GM18861 (cell line): Measurements from ENCODE around the gene PTPRZ1.

Experiments used
- ATAC-seq: cut with Tn5 transposase; IDR thresholded peaks from one replicate; pipeline ENCODE4 v1.9.1; 2021; ENCODE audit not compliant: unreplicated experiment

Gene PTPRZ1

DNA sequence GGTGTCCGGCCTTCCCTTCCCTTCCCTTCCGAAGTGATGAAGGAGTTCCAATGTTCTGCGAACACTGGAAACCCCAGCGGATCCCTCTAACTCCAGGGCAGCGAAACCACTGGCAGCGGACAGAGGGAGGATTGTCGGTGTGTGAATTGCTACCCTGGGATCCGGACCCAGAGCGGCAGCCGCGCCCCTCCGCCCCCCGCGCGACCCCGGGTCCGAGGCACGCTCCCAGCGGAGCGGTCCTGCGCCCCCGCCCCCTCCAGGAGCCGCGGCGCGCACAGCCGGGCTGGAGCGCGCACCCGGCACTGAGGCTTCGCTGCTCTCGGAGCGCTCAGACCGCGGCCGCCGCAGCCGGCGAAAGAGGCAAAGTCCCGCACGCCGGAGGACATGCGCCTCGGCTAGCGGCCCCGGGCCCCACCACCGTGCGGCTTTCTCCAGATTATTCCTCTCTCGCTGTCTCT lies at the start of gene PTPRZ1:
PTPRZ1 (plus strand) TSS at position 331 of the 458 bp plus-strand sequence. CDS start 339 bp downstream, outside the sequence.
- no peak for ATAC-seq

- ATAC-seq = no peak
Measured at GRCh38 chr7:121824276-121824675, 48.7 kb upstream of the PTPRZ1 start.

GRCh38 chr7:121831351-121831750 lies 41.6 kb upstream of the PTPRZ1 start:
- no peak for ATAC-seq

GRCh38 chr7:121831801-121832200 lies 41.2 kb upstream of the PTPRZ1 start:
- ATAC-seq = no peak

GRCh38 chr7:121832347-121832746 lies 40.6 kb upstream of the PTPRZ1 start:
- ATAC-seq = no peak

- no peak for ATAC-seq
Measured at GRCh38 chr7:121833991-121834390, 39.0 kb upstream of the PTPRZ1 start.

- ATAC-seq = no peak
Measured at GRCh38 chr7:121837462-121837861, 35.5 kb upstream of the PTPRZ1 start.

DNA sequence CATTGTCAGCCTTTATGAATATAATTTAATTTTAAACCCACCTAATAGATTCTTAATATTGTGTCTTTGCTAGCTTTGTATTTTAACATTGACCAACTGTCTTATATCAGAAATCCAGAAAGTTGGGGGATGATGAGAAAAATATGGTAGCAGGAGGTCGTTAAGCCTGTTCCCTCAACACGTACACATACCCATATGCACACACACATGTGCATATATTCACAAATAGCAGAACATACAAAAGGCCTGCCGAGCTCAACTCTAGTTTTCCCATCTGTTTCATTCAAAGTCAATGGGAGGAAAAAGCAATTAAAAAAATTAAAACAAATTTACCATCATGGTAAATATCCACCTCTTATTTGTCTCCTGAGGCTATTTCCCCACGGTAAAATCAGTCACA lies 25.9 kb upstream of the PTPRZ1 start:
- no peak for ATAC-seq

GRCh38 chr7:121853307-121853706 lies 19.7 kb upstream of the PTPRZ1 start:
- ATAC-seq = no peak

DNA sequence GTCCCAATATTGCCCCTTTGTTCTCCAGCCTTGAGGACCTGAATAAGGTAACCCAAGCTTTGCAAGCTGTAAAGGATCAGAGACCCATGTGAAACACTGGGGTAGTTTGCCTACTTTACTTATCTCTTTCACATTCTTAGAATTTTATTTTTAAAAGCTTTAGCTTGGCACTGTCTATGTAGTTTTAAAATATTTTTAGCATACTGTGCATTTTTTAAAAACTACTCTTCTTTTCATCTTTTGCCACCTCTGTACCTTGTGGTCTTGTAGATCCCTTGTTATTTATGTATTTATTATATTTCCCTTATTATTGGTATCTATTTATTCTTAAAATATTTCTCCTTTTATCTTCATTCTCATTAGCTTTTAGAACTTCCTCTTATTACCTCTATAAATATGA lies 12.0 kb upstream of the PTPRZ1 start:
- ATAC-seq = no peak

DNA sequence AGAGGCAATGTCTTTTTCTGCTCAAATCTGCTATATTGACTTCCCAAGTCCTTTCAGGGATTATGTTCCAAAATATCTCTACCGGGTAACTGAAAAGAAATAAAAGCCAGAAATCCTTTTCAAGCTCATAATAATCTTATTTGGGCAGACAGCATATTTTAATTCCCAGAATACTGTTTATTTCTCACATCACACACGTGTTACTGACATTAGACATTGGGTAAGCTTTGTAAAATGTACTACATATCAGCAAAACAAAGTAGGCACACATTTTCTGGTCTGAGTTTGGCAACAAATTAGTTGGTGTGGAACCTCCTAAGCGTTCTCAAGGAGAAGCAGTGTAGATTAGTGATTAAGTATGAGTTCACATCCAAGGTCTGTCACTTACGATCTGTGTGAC lies 10.4 kb upstream of the PTPRZ1 start:
- ATAC-seq = no peak

DNA sequence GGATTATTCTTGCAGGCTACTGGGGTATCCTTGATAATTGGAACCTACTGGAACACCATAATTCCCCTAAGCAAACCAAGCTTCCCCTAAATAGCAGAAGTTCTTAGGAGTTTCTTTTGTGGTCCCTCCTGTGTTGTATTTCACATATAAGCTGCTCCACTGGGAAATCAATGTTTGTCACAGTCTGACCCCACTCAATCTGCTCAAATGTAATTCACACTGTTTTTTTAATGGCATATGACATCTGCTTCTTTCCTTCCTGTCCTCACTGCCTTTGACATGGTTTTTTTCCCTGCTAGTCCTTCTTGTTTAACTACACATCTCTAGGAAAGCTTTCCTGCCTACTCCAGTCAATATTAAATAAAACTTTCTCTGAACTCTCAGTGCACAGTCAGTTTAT lies 1.8 kb upstream of the PTPRZ1 start:
- no peak for ATAC-seq

DNA sequence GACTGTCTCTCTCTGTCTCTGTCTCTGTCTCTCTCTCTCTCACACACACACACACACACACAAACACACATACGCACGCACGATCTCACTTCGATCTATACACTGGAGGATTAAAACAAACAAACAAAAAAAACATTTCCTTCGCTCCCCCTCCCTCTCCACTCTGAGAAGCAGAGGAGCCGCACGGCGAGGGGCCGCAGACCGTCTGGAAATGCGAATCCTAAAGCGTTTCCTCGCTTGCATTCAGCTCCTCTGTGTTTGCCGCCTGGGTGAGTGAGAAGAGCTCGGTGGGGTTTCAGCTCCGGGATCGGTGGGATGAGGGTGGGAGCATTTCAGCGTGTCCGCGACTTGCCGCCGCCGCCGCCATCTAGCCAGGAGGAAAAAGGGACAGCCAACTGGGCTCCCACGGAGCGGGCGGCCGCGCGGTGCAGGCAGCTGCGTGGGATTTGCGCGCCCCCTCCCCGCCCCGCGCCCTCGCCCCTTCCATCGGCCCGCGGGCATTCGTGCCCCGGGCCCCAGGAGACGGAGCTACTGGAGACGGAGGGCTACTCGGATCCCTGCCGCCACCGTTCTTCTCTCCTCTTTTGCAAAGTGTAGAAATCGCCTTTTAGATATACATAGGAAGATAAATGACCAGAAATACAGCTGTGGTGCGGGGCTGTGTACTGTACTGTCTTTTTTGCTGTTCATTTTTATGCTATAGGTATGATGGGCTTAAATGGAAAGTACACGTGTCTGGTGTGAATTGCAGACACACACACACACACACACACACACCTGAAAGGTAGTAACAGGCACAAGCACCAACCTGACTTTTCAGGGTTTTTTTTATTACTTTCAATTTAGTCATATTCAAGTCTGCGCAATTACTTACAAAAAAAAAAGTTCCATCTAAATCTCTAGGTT lies 581 bp downstream of the PTPRZ1 start:
- ATAC-seq = no peak

DNA sequence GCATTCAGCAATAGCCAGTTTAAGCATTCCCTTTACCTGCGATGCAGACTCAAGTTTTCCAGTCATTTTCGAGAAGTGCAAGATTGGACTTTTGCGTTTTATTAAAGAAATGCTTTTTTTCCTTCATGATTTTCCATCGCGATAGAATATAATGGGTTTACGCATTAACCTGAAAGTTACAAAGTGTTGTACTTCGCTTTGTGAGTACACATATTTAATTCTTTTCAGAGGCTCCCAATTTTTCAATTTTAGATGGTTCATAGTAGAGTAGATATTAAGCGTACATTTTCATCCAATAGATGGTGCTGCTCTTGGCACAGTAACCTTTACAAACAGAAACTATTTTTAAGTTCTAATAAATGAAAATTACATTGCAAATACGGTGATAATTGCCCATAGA lies 1.3 kb downstream of the PTPRZ1 start:
- no peak for ATAC-seq

- no peak for ATAC-seq
Measured at GRCh38 chr7:121875203-121875602, 2.2 kb downstream of the PTPRZ1 start.

- no peak for ATAC-seq
Measured at GRCh38 chr7:121876656-121877500, 3.9 kb downstream of the PTPRZ1 start.

GRCh38 chr7:121878918-121879464 lies 6.0 kb downstream of the PTPRZ1 start:
- ATAC-seq = no peak

DNA sequence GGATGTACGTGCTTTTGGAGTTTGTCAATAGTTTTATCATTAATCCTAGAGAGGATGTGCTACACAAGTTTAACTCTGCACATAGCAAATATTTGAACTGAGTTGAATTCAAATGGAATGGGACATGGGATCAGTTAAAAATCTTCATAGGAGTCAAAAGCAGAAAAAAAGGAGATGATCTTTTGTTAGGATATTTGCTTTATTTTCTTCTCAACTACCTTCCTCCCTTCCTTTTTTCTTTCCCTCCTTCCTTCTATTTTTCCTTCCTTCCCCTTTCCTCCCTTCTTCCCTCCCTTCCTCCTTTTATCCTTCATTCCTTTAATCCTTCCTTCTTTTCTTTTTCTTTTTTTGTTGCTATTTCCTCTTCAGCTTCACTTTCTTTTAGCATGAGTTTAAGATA lies 6.6 kb downstream of the PTPRZ1 start:
- no peak for ATAC-seq

DNA sequence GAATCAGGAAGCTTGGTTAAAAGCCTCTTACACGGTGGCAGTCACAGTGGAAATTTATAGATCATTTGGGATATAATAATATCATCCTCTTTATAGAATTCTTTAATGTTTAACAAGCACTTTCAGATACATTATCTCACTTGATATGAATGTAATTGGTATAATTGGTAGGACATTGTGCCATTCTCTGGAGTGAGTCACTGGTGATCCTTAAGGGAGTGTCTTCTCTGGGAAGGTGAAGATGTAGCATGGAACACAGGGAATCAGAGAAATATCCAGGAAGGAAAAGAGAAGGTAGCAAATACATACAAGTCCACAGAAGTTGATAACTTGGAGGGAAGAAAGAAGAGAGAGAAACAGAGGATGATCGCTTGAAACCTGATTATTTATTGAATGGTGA lies 9.8 kb downstream of the PTPRZ1 start:
- ATAC-seq = no peak

DNA sequence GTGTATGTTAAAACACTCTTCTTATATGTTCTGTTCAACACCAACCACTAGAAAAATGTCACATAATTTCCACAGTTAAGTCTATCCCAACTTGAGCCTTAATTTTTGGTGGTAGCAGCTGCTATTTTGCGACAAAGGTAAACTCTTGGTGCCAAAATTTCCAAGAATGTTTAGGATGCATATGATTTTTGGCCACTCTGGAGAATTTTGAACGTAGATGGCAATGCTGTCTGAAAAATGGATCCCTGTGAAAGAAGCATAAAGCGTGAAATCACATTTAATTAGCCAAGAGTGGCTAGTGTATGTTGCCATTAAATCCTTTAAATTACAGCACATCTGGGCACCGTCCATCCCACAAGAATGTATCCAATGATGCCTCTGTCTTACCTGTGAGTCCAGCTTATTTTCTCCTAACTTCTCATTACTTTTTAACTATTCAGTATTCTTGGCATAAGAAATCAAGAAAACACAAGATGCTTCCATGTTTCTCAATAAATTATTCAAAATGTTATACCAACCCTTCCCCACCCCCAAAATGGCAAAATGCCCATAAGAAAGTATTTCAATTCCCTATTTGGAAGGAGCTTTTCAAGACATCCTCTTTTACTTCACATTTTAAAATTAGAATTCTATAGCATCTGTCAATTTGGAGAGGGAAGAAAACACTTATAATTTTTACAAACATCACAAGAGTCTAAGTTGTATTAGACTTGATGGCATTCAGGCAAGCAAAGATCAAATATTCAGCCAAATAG lies 12.4 kb downstream of the PTPRZ1 start:
- ATAC-seq = no peak

DNA sequence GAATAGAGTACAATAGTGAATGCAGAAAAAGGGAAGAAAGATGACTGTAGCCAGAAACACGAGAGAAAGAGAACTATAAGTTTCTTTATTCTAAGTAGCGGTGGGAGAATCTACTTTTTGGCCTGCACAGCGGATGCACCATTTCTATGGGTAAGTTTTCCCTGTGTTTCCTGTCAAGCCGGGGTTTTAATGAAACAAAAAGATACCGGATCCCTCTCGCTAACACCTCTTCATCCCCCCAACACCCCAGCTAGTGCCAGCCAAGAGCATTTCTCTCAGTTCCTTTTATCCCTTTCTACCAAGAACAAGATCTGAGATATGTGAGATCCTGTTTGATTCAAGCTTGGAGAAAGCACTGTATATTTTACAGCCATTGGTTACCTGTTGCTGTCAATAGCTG lies 14.7 kb downstream of the PTPRZ1 start:
- no peak for ATAC-seq
